ENCODE measurements around the gene SLC8A2. TPM values are rescaled to one million over a fixed set of nuclear protein-coding genes. Genes with fewer than 3 reads are reported as not detected.

SLC8A2 gene
- total and polyA plus RNA-seq, 10 of the 15 experiments (the other 5 are each of a cell fraction or from before 2014, with no cell fraction given) = not detected

- no peak for TF ChIP-seq CEBPZ (IDR thresholded peaks at IDR 0.05; ENCODE audit: low read depth, low read length)
- peak; percentile 78; the same call in 1 of the 2 replicates for TF ChIP-seq CHD2 (IDR thresholded peaks at IDR 0.05; ENCODE audit: borderline replicate concordance, low read depth, low read length)
- TF ChIP-seq ZZZ3 (IDR thresholded peaks at IDR 0.05; ENCODE audit: control insufficient read depth, insufficient read length, low read depth) = no peak
- TF ChIP-seq REST (IDR thresholded peaks at IDR 0.05; ENCODE audit: low read depth, low read length) = no peak
- TF ChIP-seq FOXM1 (IDR thresholded peaks at IDR 0.05; ENCODE audit: low read depth, low read length) = peak; percentile 87
- no peak for TF ChIP-seq SIX5 (IDR thresholded peaks at IDR 0.05; ENCODE audit: low read depth, low read length, severe bottlenecking)
- no peak for TF ChIP-seq STAT3 (IDR thresholded peaks at IDR 0.05; ENCODE audit: low read depth, low read length)
- peak; percentile 91 for TF ChIP-seq MTA2 (IDR thresholded peaks at IDR 0.05; ENCODE audit: low read depth)
- peak; percentile 99 for TF ChIP-seq MLLT1 (IDR thresholded peaks at IDR 0.05)
- no peak for TF ChIP-seq ZSCAN29 (IDR thresholded peaks at IDR 0.05)
- peak; percentile 85 for TF ChIP-seq SP1 (IDR thresholded peaks at IDR 0.05; ENCODE audit: low read depth, low read length)
- TF ChIP-seq NFIC (IDR thresholded peaks at IDR 0.05; ENCODE audit: low read depth, low read length) = peak; percentile 95
- TF ChIP-seq, protein P1, sequence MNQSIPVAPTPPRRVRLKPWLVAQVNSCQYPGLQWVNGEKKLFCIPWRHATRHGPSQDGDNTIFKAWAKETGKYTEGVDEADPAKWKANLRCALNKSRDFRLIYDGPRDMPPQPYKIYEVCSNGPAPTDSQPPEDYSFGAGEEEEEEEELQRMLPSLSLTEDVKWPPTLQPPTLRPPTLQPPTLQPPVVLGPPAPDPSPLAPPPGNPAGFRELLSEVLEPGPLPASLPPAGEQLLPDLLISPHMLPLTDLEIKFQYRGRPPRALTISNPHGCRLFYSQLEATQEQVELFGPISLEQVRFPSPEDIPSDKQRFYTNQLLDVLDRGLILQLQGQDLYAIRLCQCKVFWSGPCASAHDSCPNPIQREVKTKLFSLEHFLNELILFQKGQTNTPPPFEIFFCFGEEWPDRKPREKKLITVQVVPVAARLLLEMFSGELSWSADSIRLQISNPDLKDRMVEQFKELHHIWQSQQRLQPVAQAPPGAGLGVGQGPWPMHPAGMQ (IDR thresholded peaks at IDR 0.05; ENCODE audit: borderline replicate concordance) = peak; percentile 83
- no peak for TF ChIP-seq NRF1 (conservative IDR thresholded peaks at IDR 0.05; ENCODE audit: low read depth, low read length)
- peak; percentile 94; the same call in 1 of the 2 replicates for TF ChIP-seq EZH2 (IDR thresholded peaks at IDR 0.05; ENCODE audit: borderline replicate concordance, control insufficient read depth, low read depth, low read length)
- no peak for TF ChIP-seq NFXL1 (IDR thresholded peaks at IDR 0.05; ENCODE audit: borderline replicate concordance)
- no peak for TF ChIP-seq RELA (IDR thresholded peaks at IDR 0.05; ENCODE audit: borderline replicate concordance, partially characterized antibody)
- TF ChIP-seq CREB1 (IDR thresholded peaks at IDR 0.05; ENCODE audit: low read depth) = peak; percentile 53; the same call in 1 of the 2 replicates
- TF ChIP-seq PML (IDR thresholded peaks at IDR 0.05; ENCODE audit: low read length) = peak; percentile 69
Measured at GRCh38 chr19:47518139-47518538, 46.4 kb upstream of the SLC8A2 start (continued).
